Fibroblast of lung (primary cell): Measurements from ENCODE around the gene ACADSB.

Source experiments
- EZH2 ChIP-seq: IDR thresholded peaks from 2 replicates; pipeline ENCODE4 v1.5.1; 2012; ENCODE audit warnings: low read length, control low read depth, mild to moderate bottlenecking; ENCODE audit errors: missing control alignments
- TF ChIP-seq, protein P1 (sequence below), 2 donors: IDR thresholded peaks in 1 of 2; conservative IDR thresholded peaks in 1 of 2; 1 replicate in 1 of 2; 2 replicates in 1 of 2; pipeline ENCODE4 v1.5.1; 2011 to 2012; ENCODE audit warnings: low read length in 2 of 2, control low read depth in 1 of 2, inconsistent platforms in 1 of 2, low read depth in 1 of 2, mild to moderate bottlenecking in 1 of 2

DNA sequence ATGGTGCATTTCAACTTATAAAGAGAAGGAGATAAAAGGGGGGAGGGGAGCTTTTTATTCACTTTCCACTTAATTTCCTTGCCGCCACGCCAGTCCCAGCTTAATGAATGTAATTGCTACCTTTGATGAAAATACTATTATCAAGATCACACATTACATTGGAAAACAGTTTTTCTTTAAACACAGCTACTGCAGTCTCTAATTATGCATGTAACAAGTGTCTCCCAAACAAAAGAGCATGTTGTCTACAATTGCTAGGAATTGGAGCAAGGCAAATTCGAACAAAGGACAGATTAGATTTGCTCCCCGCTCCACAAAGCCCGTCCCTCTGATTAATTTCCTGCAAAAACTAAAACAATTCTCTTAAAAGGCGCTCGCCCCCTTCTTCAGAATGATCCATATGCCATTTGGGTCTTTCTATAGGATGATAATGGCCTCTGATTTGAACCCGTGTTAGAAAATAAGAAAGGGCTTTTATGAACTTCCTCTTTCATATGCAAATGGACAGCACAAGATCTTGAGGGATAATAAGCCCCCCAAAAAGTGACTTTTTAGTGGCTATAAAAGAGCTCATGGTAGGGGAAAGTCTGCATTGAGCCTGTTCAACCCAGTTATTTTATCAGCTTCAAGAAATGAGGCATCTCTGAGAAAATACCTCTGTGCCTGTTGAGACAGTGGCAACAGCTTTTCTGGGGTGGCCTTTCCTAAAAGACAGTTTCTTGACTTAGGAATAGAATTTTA, 60.6 kb downstream of the ACADSB start:
- TF ChIP-seq, protein P1, sequence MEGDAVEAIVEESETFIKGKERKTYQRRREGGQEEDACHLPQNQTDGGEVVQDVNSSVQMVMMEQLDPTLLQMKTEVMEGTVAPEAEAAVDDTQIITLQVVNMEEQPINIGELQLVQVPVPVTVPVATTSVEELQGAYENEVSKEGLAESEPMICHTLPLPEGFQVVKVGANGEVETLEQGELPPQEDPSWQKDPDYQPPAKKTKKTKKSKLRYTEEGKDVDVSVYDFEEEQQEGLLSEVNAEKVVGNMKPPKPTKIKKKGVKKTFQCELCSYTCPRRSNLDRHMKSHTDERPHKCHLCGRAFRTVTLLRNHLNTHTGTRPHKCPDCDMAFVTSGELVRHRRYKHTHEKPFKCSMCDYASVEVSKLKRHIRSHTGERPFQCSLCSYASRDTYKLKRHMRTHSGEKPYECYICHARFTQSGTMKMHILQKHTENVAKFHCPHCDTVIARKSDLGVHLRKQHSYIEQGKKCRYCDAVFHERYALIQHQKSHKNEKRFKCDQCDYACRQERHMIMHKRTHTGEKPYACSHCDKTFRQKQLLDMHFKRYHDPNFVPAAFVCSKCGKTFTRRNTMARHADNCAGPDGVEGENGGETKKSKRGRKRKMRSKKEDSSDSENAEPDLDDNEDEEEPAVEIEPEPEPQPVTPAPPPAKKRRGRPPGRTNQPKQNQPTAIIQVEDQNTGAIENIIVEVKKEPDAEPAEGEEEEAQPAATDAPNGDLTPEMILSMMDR (conservative IDR thresholded peaks at IDR 0.05 in 1 of 2, IDR thresholded peaks at IDR 0.05 in 1 of 2; ENCODE audit: low read depth in 1 of 2, low read length in 2 of 2): no peak
- no peak for TF ChIP-seq EZH2
